ENCODE data around the gene TBC1D9B.
"Not testable (repeated sequence)": the region's sequence is repeated elsewhere in the genome, so short reads cannot be mapped to it uniquely, and the experiment has no call there.

Gene TBC1D9B

GRCh38 chr5:179883163-179883562 lies 24.5 kb downstream of the TBC1D9B start:
- DNase-seq: no peak

GRCh38 chr5:179882338-179882737 lies 25.4 kb downstream of the TBC1D9B start:
- no peak for DNase-seq

- no peak for DNase-seq
Measured at GRCh38 chr5:179880848-179881590, 26.7 kb downstream of the TBC1D9B start.

DNA sequence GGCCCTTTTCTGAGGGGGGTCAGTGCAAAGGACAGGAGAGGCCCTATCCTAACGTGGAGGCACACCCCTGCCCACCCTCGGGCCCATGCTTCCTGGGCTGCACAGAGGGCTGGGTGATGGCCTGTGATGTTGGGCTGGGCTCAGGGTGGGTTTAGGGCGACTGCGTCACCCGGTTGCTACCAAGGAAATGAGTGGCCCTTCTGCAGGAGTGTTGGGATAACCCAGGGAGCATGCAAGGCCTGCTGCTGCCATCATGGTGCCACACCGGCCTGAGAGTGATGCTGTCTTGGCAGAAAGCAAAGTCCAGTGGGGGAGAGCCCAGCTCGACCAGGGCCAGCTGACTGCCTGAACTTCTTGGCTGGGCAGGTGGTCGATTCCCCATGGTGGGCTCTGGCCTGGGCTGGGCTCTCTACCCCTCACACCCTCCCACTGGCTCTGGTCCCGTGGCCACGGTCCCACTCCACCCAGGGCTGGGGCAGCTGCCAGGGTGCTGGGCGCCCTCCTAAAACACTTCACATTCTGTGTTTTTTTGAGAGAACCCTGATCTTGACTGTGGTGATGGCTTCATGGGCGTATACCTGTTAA lies 27.5 kb downstream of the TBC1D9B start:
- no peak for DNase-seq

DNA sequence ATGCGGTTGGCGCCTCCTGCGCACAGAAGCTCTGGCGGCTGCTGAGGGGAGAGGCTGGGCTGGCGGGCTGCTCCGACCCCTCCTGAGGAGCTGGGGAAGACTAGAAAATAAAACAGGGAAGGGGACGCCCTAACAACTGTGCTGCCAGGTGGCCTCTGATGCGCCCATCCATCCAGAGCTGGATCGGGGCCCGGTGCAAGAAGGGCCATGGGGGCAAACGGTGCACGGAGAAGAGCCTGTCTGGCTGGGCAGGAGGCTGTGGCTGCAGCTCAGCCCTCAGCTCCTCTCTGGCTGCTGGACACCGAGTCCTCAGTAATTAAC lies 28.0 kb downstream of the TBC1D9B start:
- DNase-seq: no peak

GRCh38 chr5:179879003-179879689 lies 28.6 kb downstream of the TBC1D9B start:
- DNase-seq: no peak

- no peak for DNase-seq
Measured at GRCh38 chr5:179878222-179879002, 29.3 kb downstream of the TBC1D9B start.

- no peak for DNase-seq
Measured at GRCh38 chr5:179876610-179876952, 31.1 kb downstream of the TBC1D9B start.

- DNase-seq: no peak
Measured at GRCh38 chr5:179875741-179876609, 31.7 kb downstream of the TBC1D9B start.

DNA sequence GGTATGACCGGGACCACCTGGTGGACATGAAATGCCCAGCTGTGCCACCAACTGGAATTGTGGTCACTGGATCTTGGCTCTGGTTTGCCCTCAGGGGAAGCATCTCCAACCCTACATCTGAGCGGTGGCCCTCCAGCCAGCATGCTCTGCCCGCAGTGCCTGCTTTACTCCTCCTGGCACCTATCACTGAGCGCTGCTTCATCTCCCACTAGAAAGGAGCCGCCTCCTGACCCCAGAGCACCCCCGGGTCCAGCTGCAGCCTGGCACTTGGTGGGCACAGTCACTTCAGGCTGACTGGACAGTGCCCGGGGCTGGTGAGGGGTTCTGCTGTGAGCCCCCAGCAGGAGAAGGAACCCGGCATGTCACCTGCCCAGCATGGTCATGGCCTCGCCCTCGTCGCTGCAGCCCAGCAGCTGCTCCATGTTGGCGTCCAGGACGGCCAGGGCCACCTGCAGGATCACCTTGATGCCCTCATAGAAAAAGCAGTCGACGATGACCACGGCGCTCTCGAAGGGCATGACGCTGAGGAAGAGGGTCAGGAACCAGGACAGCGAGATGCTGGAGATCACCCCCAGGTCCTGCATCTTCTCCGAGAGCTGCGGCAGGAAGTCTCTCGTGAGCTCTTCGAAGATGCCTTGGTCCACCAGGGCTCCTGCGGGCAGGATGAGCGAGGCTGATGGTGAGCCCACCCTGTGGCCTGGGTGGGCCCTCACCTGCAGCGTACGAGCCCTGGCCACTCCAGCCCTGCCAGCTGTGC lies 33.0 kb downstream of the TBC1D9B start:
- DNase-seq: no peak

GRCh38 chr5:179874136-179874535 lies 33.6 kb downstream of the TBC1D9B start:
- no peak for DNase-seq

DNA sequence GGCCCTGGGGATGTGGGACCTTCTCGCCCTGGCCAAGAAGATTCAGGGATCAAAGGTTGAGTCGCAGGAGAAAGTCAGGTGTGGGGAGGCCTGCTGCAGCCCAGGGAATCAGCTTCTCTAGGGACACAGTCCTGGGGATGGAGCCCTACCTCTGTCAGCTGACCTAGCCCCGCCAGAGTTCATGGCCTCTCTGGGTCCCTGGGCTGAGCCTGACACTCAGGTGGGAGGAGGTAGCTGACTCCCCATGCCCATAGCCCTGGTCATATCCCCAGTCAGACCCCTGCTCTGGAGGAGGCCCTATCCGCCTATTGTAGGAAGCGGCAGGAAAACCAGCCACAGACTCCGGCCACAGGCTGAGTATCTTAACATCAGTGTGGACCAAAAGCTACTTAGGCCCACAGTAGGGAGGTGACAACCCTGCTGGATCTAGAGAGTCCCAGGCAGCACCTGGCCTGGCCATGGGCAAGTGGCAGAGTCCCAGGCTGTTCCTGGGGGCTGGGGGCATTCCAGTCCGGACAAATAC lies 34.0 kb downstream of the TBC1D9B start:
- DNase-seq: no peak

DNA sequence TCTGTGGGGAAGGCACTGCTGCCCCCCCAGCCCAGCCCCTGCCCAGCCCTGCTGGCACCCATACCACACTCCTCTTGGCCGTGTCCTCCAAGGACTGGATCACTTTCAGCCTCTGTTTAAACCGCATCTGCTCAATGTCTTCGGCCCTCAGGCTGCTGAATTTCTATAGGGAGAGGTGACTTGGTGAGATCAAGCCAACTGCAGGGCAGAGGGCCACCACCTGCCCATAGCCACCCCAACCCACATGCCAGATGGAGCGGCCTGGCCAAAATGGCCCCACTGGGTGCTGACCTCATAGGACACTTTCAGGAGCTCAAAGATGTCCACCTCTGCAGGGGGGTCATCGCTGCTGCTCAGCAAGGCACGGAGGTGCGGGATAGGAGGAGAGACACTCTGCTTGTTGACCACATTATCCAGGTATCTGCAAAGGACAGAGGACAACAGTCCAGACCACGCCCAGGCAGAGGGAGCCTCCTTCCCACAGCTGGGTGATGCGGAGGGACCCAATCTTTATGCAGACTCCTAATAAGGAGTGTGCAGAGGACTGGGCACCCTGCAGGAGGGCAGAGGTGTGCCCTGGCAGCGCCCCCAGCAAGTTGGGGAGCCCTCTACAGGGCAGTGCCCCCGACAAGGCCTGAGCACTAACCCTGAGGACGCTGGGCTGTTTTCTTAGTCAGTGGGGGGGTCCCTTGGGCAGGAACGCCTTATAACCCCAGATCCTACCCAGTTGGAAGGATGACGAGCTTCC lies 34.7 kb downstream of the TBC1D9B start:
- DNase-seq: no peak

GRCh38 chr5:179872055-179872827 lies 35.5 kb downstream of the TBC1D9B start:
- no peak for DNase-seq

DNA sequence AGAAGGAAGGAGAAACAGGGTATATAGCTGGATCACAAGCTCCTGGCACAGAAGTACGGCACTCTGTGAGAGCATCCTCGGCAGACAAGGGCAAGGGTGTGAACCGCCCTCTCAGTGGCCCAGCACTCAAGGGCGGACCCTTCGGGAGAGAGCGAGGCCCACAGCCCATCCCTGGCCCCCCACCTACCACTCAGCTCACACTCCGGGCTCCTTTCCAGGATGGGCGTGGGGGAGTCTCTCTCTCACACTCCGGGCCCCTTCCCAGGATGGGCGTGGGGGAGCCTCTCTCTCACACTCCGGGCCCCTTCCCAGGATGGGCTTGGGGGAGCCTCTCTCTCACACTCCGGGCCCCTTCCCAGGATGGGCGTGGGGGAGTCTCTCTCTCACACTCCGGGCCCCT lies 36.2 kb downstream of the TBC1D9B start:
- DNase-seq: not testable (repeated sequence)

DNA sequence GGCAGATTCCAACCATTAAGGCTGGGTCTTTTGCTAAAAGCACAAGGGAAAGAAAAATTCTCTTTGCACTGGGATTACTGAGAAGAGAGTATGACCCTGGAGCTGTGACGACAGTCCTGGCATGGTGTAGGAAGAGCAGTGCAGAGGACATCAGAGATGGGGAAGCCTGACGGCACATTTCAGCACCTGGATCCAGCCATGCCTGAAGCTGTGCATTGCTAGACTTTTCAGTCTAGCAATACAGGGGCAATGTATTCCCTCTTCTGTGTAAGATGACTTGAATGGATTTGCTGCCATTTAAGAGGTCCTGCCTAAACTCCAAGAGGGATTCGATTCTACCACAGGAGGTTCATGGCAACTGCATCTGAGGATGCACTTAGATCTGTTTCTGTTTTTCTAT lies 36.7 kb downstream of the TBC1D9B start:
- no peak for DNase-seq

GRCh38 chr5:179870403-179870903 lies 37.2 kb downstream of the TBC1D9B start:
- no peak for DNase-seq

GRCh38 chr5:179869641-179870402 lies 37.9 kb downstream of the TBC1D9B start:
- no peak for DNase-seq

DNA sequence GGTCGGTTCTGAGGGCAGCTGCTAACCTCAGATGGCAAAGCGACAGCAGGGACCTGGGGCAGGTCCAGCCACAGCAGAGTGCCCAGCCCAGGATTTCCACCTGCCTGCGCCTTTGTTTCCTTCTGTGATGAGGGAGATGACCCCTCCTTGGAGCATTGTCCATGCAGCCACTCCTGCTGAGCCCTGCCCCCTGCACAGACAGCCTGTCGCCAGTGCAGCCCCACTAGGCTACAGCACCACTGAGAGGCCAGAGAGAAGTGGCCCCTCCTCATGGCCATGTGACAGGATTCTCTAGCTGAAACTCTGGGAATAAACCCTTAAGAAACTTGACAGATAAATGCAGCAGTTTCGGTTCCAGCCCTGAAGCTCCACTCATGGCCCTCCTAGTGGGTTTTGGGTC lies 38.6 kb downstream of the TBC1D9B start:
- DNase-seq: no peak

Measured in activated CD4-positive, alpha-beta T cell treated with anti-CD3 and anti-CD28 coated beads, Interleukin-2, amount 50 U/mL, for 1 hour (primary cell).